ENCODE data around the gene JAK1.
A peak's percentile ranks its signal among the peaks of the same experiment; 100 is the strongest.

The JAK1 gene

GRCh38 chr1:65006806-65007205 is 40.5 kb upstream of the JAK1 start:
- H3K36me3 ChIP-seq (ENCODE audit: control insufficient read depth, insufficient read depth, low read length): no peaks in the 10 kb centered on the region
- no peak overlapping the region for H2BK15ac ChIP-seq (replicated peaks; ENCODE audit: low read depth)
- no peak overlapping the region for H3K4me3 ChIP-seq (ENCODE audit: low read length)
- peaks cover 10% of the 10 kb centered on the region for H3K27me3 ChIP-seq (ENCODE audit: insufficient read depth, low read length, poor library complexity)
- H4K8ac ChIP-seq (ENCODE audit: low read depth, low read length): no peak overlapping the region
- no peak for DNase-seq
- H3K18ac ChIP-seq (ENCODE audit: low read length): no peak overlapping the region
- H3K4me2 ChIP-seq (ENCODE audit: low read length): no peak overlapping the region
- H3K56ac ChIP-seq (ENCODE audit: low read length): no peak overlapping the region
- no peak overlapping the region for H3K27ac ChIP-seq (ENCODE audit: low read depth, low read length)
- no peak overlapping the region for H3K4ac ChIP-seq (ENCODE audit: low read depth, low read length)
- H2BK120ac ChIP-seq (ENCODE audit: low read depth, low read length): no peak overlapping the region
- no peak overlapping the region for H4K5ac ChIP-seq (ENCODE audit: low read length)
- H3K79me1 ChIP-seq (ENCODE audit: low read length): no peaks in the 10 kb centered on the region
- no peaks in the 10 kb centered on the region for H3K4me1 ChIP-seq (ENCODE audit: control insufficient read depth, low read depth, low read length)
- H3K9ac ChIP-seq (ENCODE audit: low read length): no peak overlapping the region
- H2BK5ac ChIP-seq (ENCODE audit: low read length): no peak overlapping the region
- WGBS (ENCODE audit: extremely low coverage, insufficient coverage, low lambda C conversion rate): 100% methylated on average over 1 of the region's 2 CpGs
- H3K23ac ChIP-seq (ENCODE audit: low read length): no peak overlapping the region
- H3K79me2 ChIP-seq (ENCODE audit: control insufficient read depth, insufficient read depth, low read length): no peaks in the 10 kb centered on the region
- no peak overlapping the region for H2AK5ac ChIP-seq (ENCODE audit: low read length)

GRCh38 chr1:65003316-65003664 is 36.9 kb upstream of the JAK1 start:
- no peak overlapping the region for H4K8ac ChIP-seq (ENCODE audit: low read depth, low read length)
- WGBS (ENCODE audit: extremely low coverage, insufficient coverage, low lambda C conversion rate): no CpG with 5 or more reads among the region's 11 CpGs
- H4K5ac ChIP-seq (ENCODE audit: low read length): no peak overlapping the region
- H3K18ac ChIP-seq (ENCODE audit: low read length): peak overlapping the region; percentile 33
- no peak overlapping the region for H2BK5ac ChIP-seq (ENCODE audit: low read length)
- H3K4me3 ChIP-seq (ENCODE audit: low read length): no peak overlapping the region
- no peak overlapping the region for H3K23ac ChIP-seq (ENCODE audit: low read length)
- H3K4me1 ChIP-seq (ENCODE audit: control insufficient read depth, low read depth, low read length): peaks cover 4% of the 10 kb centered on the region
- H2BK15ac ChIP-seq (replicated peaks; ENCODE audit: low read depth): peak overlapping the region; percentile 1
- peaks cover 10% of the 10 kb centered on the region for H3K27me3 ChIP-seq (ENCODE audit: insufficient read depth, low read length, poor library complexity)
- H3K79me2 ChIP-seq (ENCODE audit: control insufficient read depth, insufficient read depth, low read length): no peaks in the 10 kb centered on the region
- no peak overlapping the region for H2AK5ac ChIP-seq (ENCODE audit: low read length)
- H2BK120ac ChIP-seq (ENCODE audit: low read depth, low read length): no peak overlapping the region
- DNase-seq: no peak
- peak overlapping the region; percentile 76 for H3K56ac ChIP-seq (ENCODE audit: low read length)
- no peak overlapping the region for H3K27ac ChIP-seq (ENCODE audit: low read depth, low read length)
- peak overlapping the region; percentile 1 for H3K9ac ChIP-seq (ENCODE audit: low read length)
- H3K79me1 ChIP-seq (ENCODE audit: low read length): no peaks in the 10 kb centered on the region
- H3K36me3 ChIP-seq (ENCODE audit: control insufficient read depth, insufficient read depth, low read length): no peaks in the 10 kb centered on the region
- H3K4me2 ChIP-seq (ENCODE audit: low read length): peak overlapping the region; percentile 64
- H3K4ac ChIP-seq (ENCODE audit: low read depth, low read length): no peak overlapping the region

GRCh38 chr1:65002508-65003315 is 36.4 kb upstream of the JAK1 start:
- Histone ChIP-seq H3K4me1 (ENCODE audit: control insufficient read depth, low read depth, low read length) (peaks cover 4% of the 10 kb centered on the region), H3K4me3 (ENCODE audit: low read length) (peak overlapping the region; percentile 20), H3K4ac (ENCODE audit: low read depth, low read length) (no peak overlapping the region), H3K36me3 (ENCODE audit: control insufficient read depth, insufficient read depth, low read length) (no peaks in the 10 kb centered on the region), H3K79me1 (ENCODE audit: low read length) (no peaks in the 10 kb centered on the region), H3K9ac (ENCODE audit: low read length) (peak overlapping the region; percentile 1), H3K56ac (ENCODE audit: low read length) (peak overlapping the region; percentile 76), H4K8ac (ENCODE audit: low read depth, low read length) (no peak overlapping the region), H3K79me2 (ENCODE audit: control insufficient read depth, insufficient read depth, low read length) (no peaks in the 10 kb centered on the region), H2BK5ac (ENCODE audit: low read length) (no peak overlapping the region), H2BK120ac (ENCODE audit: low read depth, low read length) (no peak overlapping the region), H3K18ac (ENCODE audit: low read length) (peak overlapping the region; percentile 33), H2AK5ac (ENCODE audit: low read length) (no peak overlapping the region), H3K27me3 (ENCODE audit: insufficient read depth, low read length, poor library complexity) (peaks cover 10% of the 10 kb centered on the region), H3K4me2 (ENCODE audit: low read length) (peak overlapping the region; percentile 64), H2BK15ac (replicated peaks; ENCODE audit: low read depth) (peak overlapping the region; percentile 1), H3K27ac (ENCODE audit: low read depth, low read length) (no peak overlapping the region), H3K23ac (ENCODE audit: low read length) (no peak overlapping the region), H4K5ac (ENCODE audit: low read length) (no peak overlapping the region)
- DNase-seq: peak; percentile 83
- no CpG with 5 or more reads among the region's 72 CpGs for WGBS (ENCODE audit: extremely low coverage, insufficient coverage, low lambda C conversion rate)

- no peak for DNase-seq
- H3K4ac ChIP-seq (ENCODE audit: low read depth, low read length): no peak overlapping the region
- no peak overlapping the region for H4K5ac ChIP-seq (ENCODE audit: low read length)
- no peaks in the 10 kb centered on the region for H3K79me2 ChIP-seq (ENCODE audit: control insufficient read depth, insufficient read depth, low read length)
- peak overlapping the region; percentile 76 for H3K56ac ChIP-seq (ENCODE audit: low read length)
- H3K79me1 ChIP-seq (ENCODE audit: low read length): no peaks in the 10 kb centered on the region
- peaks cover 10% of the 10 kb centered on the region for H3K27me3 ChIP-seq (ENCODE audit: insufficient read depth, low read length, poor library complexity)
- peak overlapping the region; percentile 1 for H3K9ac ChIP-seq (ENCODE audit: low read length)
- H3K36me3 ChIP-seq (ENCODE audit: control insufficient read depth, insufficient read depth, low read length): no peaks in the 10 kb centered on the region
- peaks cover 4% of the 10 kb centered on the region for H3K4me1 ChIP-seq (ENCODE audit: control insufficient read depth, low read depth, low read length)
- H3K23ac ChIP-seq (ENCODE audit: low read length): no peak overlapping the region
- H3K4me3 ChIP-seq (ENCODE audit: low read length): no peak overlapping the region
- no peak overlapping the region for H3K27ac ChIP-seq (ENCODE audit: low read depth, low read length)
- WGBS (ENCODE audit: extremely low coverage, insufficient coverage, low lambda C conversion rate): no CpG with 5 or more reads among the region's 12 CpGs
- no peak overlapping the region for H2BK15ac ChIP-seq (replicated peaks; ENCODE audit: low read depth)
- no peak overlapping the region for H2BK5ac ChIP-seq (ENCODE audit: low read length)
- no peak overlapping the region for H2AK5ac ChIP-seq (ENCODE audit: low read length)
- H4K8ac ChIP-seq (ENCODE audit: low read depth, low read length): no peak overlapping the region
- peak overlapping the region; percentile 33 for H3K18ac ChIP-seq (ENCODE audit: low read length)
- peak overlapping the region; percentile 1 for H3K4me2 ChIP-seq (ENCODE audit: low read length)
- H2BK120ac ChIP-seq (ENCODE audit: low read depth, low read length): no peak overlapping the region
These were observed 35.8 kb upstream of the JAK1 start for GRCh38 chr1:65002156-65002507.

- Histone ChIP-seq H2BK120ac (ENCODE audit: low read depth, low read length) (no peak overlapping the region), H4K8ac (ENCODE audit: low read depth, low read length) (no peak overlapping the region), H3K9ac (ENCODE audit: low read length) (peak overlapping the region; percentile 39), H3K56ac (ENCODE audit: low read length) (peak overlapping the region; percentile 78), H2BK15ac (replicated peaks; ENCODE audit: low read depth) (no peak overlapping the region), H3K4me3 (ENCODE audit: low read length) (no peak overlapping the region), H3K4me1 (ENCODE audit: control insufficient read depth, low read depth, low read length) (peaks cover 4% of the 10 kb centered on the region), H3K4me2 (ENCODE audit: low read length) (peak overlapping the region; percentile 51), H4K5ac (ENCODE audit: low read length) (no peak overlapping the region), H3K27ac (ENCODE audit: low read depth, low read length) (no peak overlapping the region), H3K79me1 (ENCODE audit: low read length) (no peaks in the 10 kb centered on the region), H3K18ac (ENCODE audit: low read length) (no peak overlapping the region), H2AK5ac (ENCODE audit: low read length) (peak overlapping the region; percentile 43), H2BK5ac (ENCODE audit: low read length) (no peak overlapping the region), H3K27me3 (ENCODE audit: insufficient read depth, low read length, poor library complexity) (peaks cover 10% of the 10 kb centered on the region), H3K23ac (ENCODE audit: low read length) (no peak overlapping the region), H3K4ac (ENCODE audit: low read depth, low read length) (no peak overlapping the region), H3K79me2 (ENCODE audit: control insufficient read depth, insufficient read depth, low read length) (no peaks in the 10 kb centered on the region), H3K36me3 (ENCODE audit: control insufficient read depth, insufficient read depth, low read length) (no peaks in the 10 kb centered on the region)
- DNase-seq: peak; percentile 58
- WGBS (ENCODE audit: extremely low coverage, insufficient coverage, low lambda C conversion rate): 100% methylated on average over 1 of the region's 18 CpGs
These were observed 35.0 kb upstream of the JAK1 start for GRCh38 chr1:65001231-65001792.
